WTC11 (cell line): ENCODE data around the gene PDE6D. TPM values are rescaled to one million over a fixed set of nuclear protein-coding genes. Genes with fewer than 3 reads are reported as not detected.

Experiments
- AFF4 ChIP-seq: sonication (generic); formaldehyde crosslinking; IDR thresholded peaks from 2 replicates; pipeline ENCODE4 v1.8.1; 2023; ENCODE audit warnings: mild to moderate bottlenecking, missing genetic modification reagents, borderline replicate concordance
- AR ChIP-seq: fragments of 250-450 bp; sonication (Bioruptor Pico); IDR thresholded peaks from 2 replicates; pipeline ENCODE4 v1.9.0; 2021; ENCODE audit warnings: mild to moderate bottlenecking
- CBFB ChIP-seq: sonication (generic); formaldehyde crosslinking; IDR thresholded peaks from 2 replicates; pipeline ENCODE4 v1.8.1; 2022; ENCODE audit warnings: mild to moderate bottlenecking, low read depth, missing genetic modification reagents
- E2F4 ChIP-seq: sonication (generic); formaldehyde crosslinking; IDR thresholded peaks from 2 replicates; pipeline ENCODE4 v1.8.1; 2022; ENCODE audit warnings: low read depth, mild to moderate bottlenecking, moderate library complexity, missing genetic modification reagents, borderline replicate concordance
- ERG ChIP-seq: fragments of 250-450 bp; sonication (Bioruptor Pico); IDR thresholded peaks from 2 replicates; pipeline ENCODE4 v1.8.0; 2021; ENCODE audit warnings: mild to moderate bottlenecking
- HMGXB4 ChIP-seq: sonication (generic); formaldehyde crosslinking; IDR thresholded peaks from 2 replicates; pipeline ENCODE4 v1.8.1; 2023; ENCODE audit warnings: mild to moderate bottlenecking, moderate library complexity, missing genetic modification reagents
- IRF1 ChIP-seq: sonication (generic); formaldehyde crosslinking; IDR thresholded peaks from 2 replicates; pipeline ENCODE4 v1.8.0; 2023; ENCODE audit warnings: missing genetic modification reagents
- IRF2 ChIP-seq: sonication (generic); formaldehyde crosslinking; IDR thresholded peaks from 2 replicates; pipeline ENCODE4 v1.8.0; 2022; ENCODE audit warnings: low read depth, missing genetic modification reagents, borderline replicate concordance
- KAT7 ChIP-seq: sonication (generic); formaldehyde crosslinking; IDR thresholded peaks from 2 replicates; pipeline ENCODE4 v1.8.1; 2023; ENCODE audit warnings: missing genetic modification reagents, mild to moderate bottlenecking, borderline replicate concordance
- NFE2L1 ChIP-seq: sonication (generic); formaldehyde crosslinking; IDR thresholded peaks from 2 replicates; pipeline ENCODE4 v1.8.1; 2023; ENCODE audit warnings: missing genetic modification reagents
- NR3C1 ChIP-seq: sonication (generic); formaldehyde crosslinking; conservative IDR thresholded peaks from 2 replicates; pipeline ENCODE4 v1.8.1; 2023; ENCODE audit warnings: low read depth, mild to moderate bottlenecking, missing genetic modification reagents
- PRRX2 ChIP-seq: fragments of 250-450 bp; sonication (Bioruptor Pico); IDR thresholded peaks from 2 replicates; pipeline ENCODE4 v1.8.0; 2021; ENCODE audit warnings: mild to moderate bottlenecking
- SOX15 ChIP-seq: fragments of 250-450 bp; sonication (Bioruptor Pico); IDR thresholded peaks from 2 replicates; pipeline ENCODE4 v1.9.0; 2021; ENCODE audit warnings: mild to moderate bottlenecking
- TCF7 ChIP-seq: sonication (generic); formaldehyde crosslinking; IDR thresholded peaks from 2 replicates; pipeline ENCODE4 v1.8.0; 2022; ENCODE audit warnings: mild to moderate bottlenecking, low read depth, missing genetic modification reagents, moderate library complexity
- TEAD1 ChIP-seq: sonication (generic); formaldehyde crosslinking; IDR thresholded peaks from 2 replicates; pipeline ENCODE4 v1.8.0; 2022; ENCODE audit warnings: mild to moderate bottlenecking, missing genetic modification reagents
- USF1 ChIP-seq: sonication (generic); formaldehyde crosslinking; IDR thresholded peaks from 2 replicates; pipeline ENCODE4 v1.8.0; 2022; ENCODE audit warnings: mild to moderate bottlenecking, missing genetic modification reagents
- ZBTB43 ChIP-seq: sonication (generic); formaldehyde crosslinking; IDR thresholded peaks from 2 replicates; pipeline ENCODE4 v1.8.1; 2023; ENCODE audit warnings: mild to moderate bottlenecking, missing genetic modification reagents
- ZNF121 ChIP-seq: sonication (generic); formaldehyde crosslinking; IDR thresholded peaks from 2 replicates; pipeline ENCODE4 v1.8.0; 2023; ENCODE audit warnings: missing genetic modification reagents
- ZNF232 ChIP-seq: sonication (generic); formaldehyde crosslinking; IDR thresholded peaks from 2 replicates; pipeline ENCODE4 v1.8.0; 2022; ENCODE audit warnings: mild to moderate bottlenecking, missing genetic modification reagents
- ZNF317 ChIP-seq: sonication (generic); formaldehyde crosslinking; IDR thresholded peaks from 2 replicates; pipeline ENCODE4 v1.8.1; 2023; ENCODE audit warnings: low read depth, mild to moderate bottlenecking, moderate library complexity, missing genetic modification reagents, borderline replicate concordance
- ZNF396 ChIP-seq: fragments of 250-450 bp; sonication (Bioruptor Pico); IDR thresholded peaks from 2 replicates; pipeline ENCODE4 v1.8.0; 2021; ENCODE audit warnings: mild to moderate bottlenecking, moderate library complexity, borderline replicate concordance
- total RNA-seq: library from RNA; stranded (reverse); gene quantifications from 3 replicates; pipeline ENCODE4 v1.2.3, GENCODE V29; 2021

Gene PDE6D
- total RNA-seq, 1 experiment from 2014 or later = 30.2 TPM

GRCh38 chr2:231786177-231786916 lies 5.3 kb upstream of the PDE6D start, which contains the start of gene COPS7B (continued):
- peak; percentile 97 for TF ChIP-seq HMGXB4 (CRISPR knock-in tag)
- peak; percentile 56; the same call in 1 of the 2 replicates for TF ChIP-seq TEAD1 (CRISPR knock-in tag)
- TF ChIP-seq ZNF232 (CRISPR knock-in tag) = peak; percentile 84; the same call in 1 of the 2 replicates
- peak; percentile 41; the same call in 1 of the 2 replicates for TF ChIP-seq IRF1 (CRISPR knock-in tag)
- no peak for TF ChIP-seq AR (CRISPR knock-in tag)
- TF ChIP-seq ZNF317 (CRISPR knock-in tag) = 0 out of 2 replicates have a peak, but pooled peaks have one; percentile 38
- no peak for TF ChIP-seq ZNF121 (CRISPR knock-in tag)
- TF ChIP-seq ZNF396 (CRISPR knock-in tag) = no peak
- TF ChIP-seq KAT7 (CRISPR knock-in tag) = peak; percentile 88; the same call in 1 of the 2 replicates
- 0 out of 2 replicates have a peak, but pooled peaks have one; percentile 46 for TF ChIP-seq NR3C1 (CRISPR knock-in tag)
- TF ChIP-seq NFE2L1 (CRISPR knock-in tag) = 0 out of 2 replicates have a peak, but pooled peaks have one; percentile 42
- TF ChIP-seq SOX15 (CRISPR knock-in tag) = no peak
- peak; percentile 41; the same call in 1 of the 2 replicates for TF ChIP-seq USF1
- TF ChIP-seq AFF4 (CRISPR knock-in tag) = peak; percentile 94; the same call in 1 of the 2 replicates
- peak; percentile 55; the same call in 1 of the 2 replicates for TF ChIP-seq E2F4 (CRISPR knock-in tag)
- peak; percentile 78; the same call in 1 of the 2 replicates for TF ChIP-seq ZBTB43 (CRISPR knock-in tag)
- no peak for TF ChIP-seq IRF2
- peak; percentile 88 for TF ChIP-seq TCF7
- TF ChIP-seq ERG = peak; percentile 71; the same call in 1 of the 2 replicates
- 0 out of 2 replicates have a peak, but pooled peaks have one; percentile 56 for TF ChIP-seq CBFB (CRISPR knock-in tag)
- 0 out of 2 replicates have a peak, but pooled peaks have one; percentile 63 for TF ChIP-seq PRRX2 (CRISPR knock-in tag)
